ENCODE data around the gene DNAH2.
"Not testable (repeated sequence)": the region's sequence is repeated elsewhere in the genome, so short reads cannot be mapped to it uniquely, and the experiment has no call there.

The DNAH2 gene

GRCh38 chr17:7798839-7799238 lies 81.3 kb downstream of the DNAH2 start:
- Mint-ChIP-seq H3K27me3 (peaks cover 3% of the 10 kb centered on the region), H3K36me3 (ENCODE audit: low read depth) (no peaks in the 10 kb centered on the region), H3K4me1 (no peaks in the 10 kb centered on the region), H3K4me3 (no peak overlapping the region), H3K9me3 (no peaks in the 10 kb centered on the region), H3K27ac (no peak overlapping the region)
- DNase-seq (no peak), ATAC-seq (no peak)

GRCh38 chr17:7803981-7804380 lies 86.4 kb downstream of the DNAH2 start:
- Mint-ChIP-seq H3K4me1 (no peaks in the 10 kb centered on the region), H3K9me3 (no peaks in the 10 kb centered on the region), H3K4me3 (no peak overlapping the region), H3K36me3 (ENCODE audit: low read depth) (no peaks in the 10 kb centered on the region), H3K27ac (no peak overlapping the region), H3K27me3 (peaks cover 11% of the 10 kb centered on the region)
- ATAC-seq (no peak), DNase-seq (no peak)

GRCh38 chr17:7806587-7806986 lies 89.0 kb downstream of the DNAH2 start:
- Mint-ChIP-seq H3K4me3 (no peak overlapping the region), H3K36me3 (ENCODE audit: low read depth) (no peaks in the 10 kb centered on the region), H3K27ac (no peak overlapping the region), H3K9me3 (no peaks in the 10 kb centered on the region), H3K4me1 (no peaks in the 10 kb centered on the region), H3K27me3 (peaks cover 11% of the 10 kb centered on the region)
- ATAC-seq (no peak), DNase-seq (no peak)

- no peak for DNase-seq
- peaks cover 11% of the 10 kb centered on the region for H3K27me3 Mint-ChIP-seq
- no peaks in the 10 kb centered on the region for H3K4me1 Mint-ChIP-seq
- no peak overlapping the region for H3K4me3 Mint-ChIP-seq
- no peaks in the 10 kb centered on the region for H3K9me3 Mint-ChIP-seq
- no peaks in the 10 kb centered on the region for H3K36me3 Mint-ChIP-seq (ENCODE audit: low read depth)
- no peak overlapping the region for H3K27ac Mint-ChIP-seq
- no peak for ATAC-seq
Observed at GRCh38 chr17:7807206-7807605, 89.7 kb downstream of the DNAH2 start.

GRCh38 chr17:7809086-7809790 lies 91.7 kb downstream of the DNAH2 start:
- DNase-seq (no peak), ATAC-seq (no peak)
- peaks cover 5% of the 10 kb centered on the region for H3K27me3 Mint-ChIP-seq

GRCh38 chr17:7809791-7810343 lies 92.3 kb downstream of the DNAH2 start:
- not testable (repeated sequence) for H3K36me3 Mint-ChIP-seq (ENCODE audit: low read depth); H3K9me3 Mint-ChIP-seq; ATAC-seq; DNase-seq; H3K27me3 Mint-ChIP-seq; H3K4me1 Mint-ChIP-seq; H3K27ac Mint-ChIP-seq; H3K4me3 Mint-ChIP-seq

More at GRCh38 chr17:7809086-7809790, 91.7 kb downstream of the DNAH2 start:
- Mint-ChIP-seq H3K36me3 (ENCODE audit: low read depth) (no peaks in the 10 kb centered on the region), H3K4me1 (no peaks in the 10 kb centered on the region), H3K9me3 (no peaks in the 10 kb centered on the region), H3K27ac (no peak overlapping the region), H3K4me3 (no peak overlapping the region)

GRCh38 chr17:7811251-7811650 lies 93.7 kb downstream of the DNAH2 start:
- ATAC-seq (no peak), DNase-seq (no peak)
- H3K27ac Mint-ChIP-seq, result no peak overlapping the region
- H3K4me1 Mint-ChIP-seq, result no peaks in the 10 kb centered on the region
- no peaks in the 10 kb centered on the region for H3K36me3 Mint-ChIP-seq (ENCODE audit: low read depth)
- no peaks in the 10 kb centered on the region for H3K9me3 Mint-ChIP-seq
- no peaks in the 10 kb centered on the region for H3K27me3 Mint-ChIP-seq
- no peak overlapping the region for H3K4me3 Mint-ChIP-seq

GRCh38 chr17:7814969-7815368 lies 97.4 kb downstream of the DNAH2 start:
- no peaks in the 10 kb centered on the region for H3K36me3 Mint-ChIP-seq (ENCODE audit: low read depth)
- ATAC-seq (no peak), DNase-seq (no peak)
- H3K27me3 Mint-ChIP-seq, result no peaks in the 10 kb centered on the region
- no peak overlapping the region for H3K27ac Mint-ChIP-seq
- H3K4me1 Mint-ChIP-seq, result no peaks in the 10 kb centered on the region
- H3K9me3 Mint-ChIP-seq, result no peaks in the 10 kb centered on the region
- H3K4me3 Mint-ChIP-seq, result no peak overlapping the region

- no peak overlapping the region for H3K4me3 Mint-ChIP-seq
- no peaks in the 10 kb centered on the region for H3K27me3 Mint-ChIP-seq
- ATAC-seq, result no peak
Observed at GRCh38 chr17:7816926-7817642, 99.5 kb downstream of the DNAH2 start.

GRCh38 chr17:7817643-7817964 lies 100.1 kb downstream of the DNAH2 start:
- H3K27ac Mint-ChIP-seq, result no peak overlapping the region
- H3K4me3 Mint-ChIP-seq, result no peak overlapping the region
- no peaks in the 10 kb centered on the region for H3K4me1 Mint-ChIP-seq
- no peaks in the 10 kb centered on the region for H3K9me3 Mint-ChIP-seq
- ATAC-seq (no peak), DNase-seq (no peak)
- no peaks in the 10 kb centered on the region for H3K27me3 Mint-ChIP-seq
- H3K36me3 Mint-ChIP-seq (ENCODE audit: low read depth), result no peaks in the 10 kb centered on the region

More at GRCh38 chr17:7816926-7817642, 99.5 kb downstream of the DNAH2 start:
- H3K4me1 Mint-ChIP-seq, result no peaks in the 10 kb centered on the region
- no peak overlapping the region for H3K27ac Mint-ChIP-seq
- DNase-seq, result no peak
- H3K36me3 Mint-ChIP-seq (ENCODE audit: low read depth), result no peaks in the 10 kb centered on the region
- H3K9me3 Mint-ChIP-seq, result no peaks in the 10 kb centered on the region

- Mint-ChIP-seq H3K36me3 (ENCODE audit: low read depth) (no peaks in the 10 kb centered on the region), H3K4me3 (no peak overlapping the region), H3K27me3 (no peaks in the 10 kb centered on the region), H3K27ac (no peak overlapping the region), H3K4me1 (no peaks in the 10 kb centered on the region), H3K9me3 (no peaks in the 10 kb centered on the region)
- ATAC-seq (no peak), DNase-seq (no peak)
Observed at GRCh38 chr17:7818026-7818425, 100.5 kb downstream of the DNAH2 start.

GRCh38 chr17:7818746-7819645 lies 101.5 kb downstream of the DNAH2 start:
- no peak overlapping the region for H3K4me3 Mint-ChIP-seq
- H3K4me1 Mint-ChIP-seq, result no peaks in the 10 kb centered on the region

GRCh38 chr17:7820231-7820630 lies 102.7 kb downstream of the DNAH2 start:
- Mint-ChIP-seq H3K4me3 (no peak overlapping the region), H3K36me3 (ENCODE audit: low read depth) (no peaks in the 10 kb centered on the region), H3K27ac (no peak overlapping the region), H3K27me3 (peaks cover 2% of the 10 kb centered on the region), H3K4me1 (peaks cover 2% of the 10 kb centered on the region), H3K9me3 (no peaks in the 10 kb centered on the region)
- DNase-seq, result no peak
- ATAC-seq, result no peak

More at GRCh38 chr17:7818746-7819645, 101.5 kb downstream of the DNAH2 start:
- DNase-seq (no peak), ATAC-seq (no peak)
- no peaks in the 10 kb centered on the region for H3K27me3 Mint-ChIP-seq
- H3K36me3 Mint-ChIP-seq (ENCODE audit: low read depth), result no peaks in the 10 kb centered on the region
- H3K27ac Mint-ChIP-seq, result no peak overlapping the region
- H3K9me3 Mint-ChIP-seq, result no peaks in the 10 kb centered on the region

GRCh38 chr17:7822126-7822525 lies 104.6 kb downstream of the DNAH2 start:
- H3K36me3 Mint-ChIP-seq (ENCODE audit: low read depth), result no peaks in the 10 kb centered on the region
- ATAC-seq (no peak), DNase-seq (no peak)
- peaks cover 2% of the 10 kb centered on the region for H3K4me1 Mint-ChIP-seq
- no peaks in the 10 kb centered on the region for H3K9me3 Mint-ChIP-seq
- peaks cover 2% of the 10 kb centered on the region for H3K27me3 Mint-ChIP-seq
- H3K27ac Mint-ChIP-seq, result no peak overlapping the region
- no peak overlapping the region for H3K4me3 Mint-ChIP-seq

All from activated naive CD8-positive, alpha-beta T cell treated with anti-CD3 and anti-CD28 coated beads, Interleukin-2, amount 50 U/mL, for 24 hours (primary cell).